Esophagus muscularis mucosa (tissue), 4 donors: ENCODE measurements around the gene MST1R. TPM values are rescaled to one million over a fixed set of nuclear protein-coding genes. Genes with fewer than 3 reads are reported as not detected.
"Not testable (repeated sequence)": the region's sequence is repeated elsewhere in the genome, so short reads cannot be mapped to it uniquely, and the experiment has no call there.

Experiments used
- DNase-seq: peaks from one replicate; pipeline ENCODE4 v3.0.0-alpha.2; 2017; ENCODE audit errors: extremely low spot score
- H3K27ac ChIP-seq, 4 donors: fragments of 200-600 bp; sonication (generic); replicated peaks in 1 of 4; 1 replicate in 3 of 4; 2 replicates in 1 of 4; pipeline ENCODE4 v1.5.1; 2016 to 2019; ENCODE audit warnings: mild to moderate bottlenecking in 1 of 4
- H3K27me3 ChIP-seq, 4 donors: fragments of 200-600 bp; sonication (generic); one replicate each; pipeline versions ENCODE4 v1.5.1 to v1.6.0; 2016 to 2019
- H3K36me3 ChIP-seq, 4 donors: fragments of 200-600 bp; sonication (generic); one replicate each; pipeline ENCODE4 v1.5.1; 2016 to 2019
- H3K4me1 ChIP-seq, 4 donors: fragments of 200-600 bp; sonication (generic); one replicate each; pipeline ENCODE4 v1.5.1; 2016 to 2019
- H3K4me3 ChIP-seq, 4 donors: fragments of 200-600 bp; sonication (generic); 1 replicate in 2 of 4; 2 replicates in 2 of 4; pipeline ENCODE4 v1.5.1; 2016 to 2019; ENCODE audit warnings: mild to moderate bottlenecking in 4 of 4, moderate library complexity in 1 of 4
- H3K9me3 ChIP-seq, 4 donors: fragments of 200-600 bp; sonication (generic); 1 replicate in 3 of 4; 2 replicates in 1 of 4; pipeline ENCODE4 v1.5.1; 2016 to 2019
- CTCF ChIP-seq, 3 experiments: fragments of 200-600 bp in 2 of 3; fragments of 450-650 bp in 1 of 3; sonication (generic) in 2 of 3; IDR thresholded peaks; one replicate each; pipeline ENCODE4 v1.5.1; 2017 to 2019; ENCODE audit warnings: antibody characterized with exemption in 3 of 3, mild to moderate bottlenecking in 2 of 3, moderate library complexity in 1 of 3
- EP300 ChIP-seq: sonication (generic); formaldehyde crosslinking; IDR thresholded peaks from one replicate; pipeline ENCODE4 v1.6.1; 2017; ENCODE audit warnings: antibody characterized with exemption
- POLR2A ChIP-seq: fragments of 450-650 bp; IDR thresholded peaks from one replicate; pipeline ENCODE4 v1.6.1; 2017; ENCODE audit warnings: antibody characterized with exemption, moderate library complexity, mild to moderate bottlenecking, low read depth
- POLR2AphosphoS5 ChIP-seq, 2 donors: sonication (generic); formaldehyde crosslinking; IDR thresholded peaks; one replicate each; pipeline ENCODE4 v1.6.1; 2017; ENCODE audit warnings: antibody characterized with exemption in 2 of 2
- WGBS: methylation state at CpG from one replicate; pipeline ENCODE4 v1.1.5; 2018; 5-methylcytosine and 5-hydroxymethylcytosine counted together
- intact Hi-C: fragments of 100-400 bp; cut with DNase I; formaldehyde crosslinking; loops from one replicate; pipeline ENCODE4 v1.15.1; 2023
- total RNA-seq, 4 donors: library from RNA; depleted of rRNA; stranded (reverse); fragments of >200 nt; gene quantifications; one replicate each; pipeline versions ENCODE4 v1.1.0 to v1.2.1, GENCODE V29; 2016

MST1R gene
- total RNA-seq, 4 donors from 2014 or later: 1.7 to 6.6 (median 3.6) TPM

GRCh38 chr3:49939858-49940666 is 36.4 kb upstream of the MST1R start, which contains the start of gene RBM6:
RBM6 (plus strand) TSS chr3:49940150; CDS start chr3:49962642, 22,492 bp downstream.
- Histone ChIP-seq H3K27ac (peak within 1 kb of the TSS; percentile 95 to 98 (median 96)), H3K36me3 (peaks cover 0 to 3% (median 0%) of the 10 kb centered on the region in 4 donors), H3K4me1 (peaks cover 23 to 34% (median 27%) of the 10 kb centered on the region in 4 donors), H3K4me3 (peak within 1 kb of the TSS; percentile 75 to 91 (median 88)), H3K27me3 (no peaks in the 10 kb centered on the region), H3K9me3 (no peaks in the 10 kb centered on the region)
- TF ChIP-seq POLR2AphosphoS5 (IDR thresholded peaks at IDR 0.05) (peak; percentile 96), EP300 (no peak), CTCF (IDR thresholded peaks at IDR 0.05) (peak in 1 of 3 experiments; percentile 17), POLR2A (peak; percentile 89)
- DNase-seq: peak; percentile 99
- intact Hi-C loops: loop anchor here (2.0 kb wide), 1 partner anchor 149 kb away; the partner anchor contains the start of gene RBM5
- 0% methylated on average over 14 of the region's 74 CpGs for WGBS

GRCh38 chr3:49937090-49937489 is 33.4 kb upstream of the MST1R start:
- Histone ChIP-seq H3K27me3 (no peaks in the 10 kb centered on the region), H3K4me1 (peaks cover 18 to 22% (median 20%) of the 10 kb centered on the region in 4 donors), H3K9me3 (no peaks in the 10 kb centered on the region), H3K4me3 (no peak overlapping the region), H3K27ac (no peak overlapping the region), H3K36me3 (no peaks in the 10 kb centered on the region)
- no peak for DNase-seq
- TF ChIP-seq CTCF (IDR thresholded peaks at IDR 0.05) (no peak), POLR2A (no peak), POLR2AphosphoS5 (IDR thresholded peaks at IDR 0.05) (no peak), EP300 (no peak)
- intact Hi-C loops: no loop called here
- WGBS: 61% methylated on average over 3 of the region's 3 CpGs

DNA sequence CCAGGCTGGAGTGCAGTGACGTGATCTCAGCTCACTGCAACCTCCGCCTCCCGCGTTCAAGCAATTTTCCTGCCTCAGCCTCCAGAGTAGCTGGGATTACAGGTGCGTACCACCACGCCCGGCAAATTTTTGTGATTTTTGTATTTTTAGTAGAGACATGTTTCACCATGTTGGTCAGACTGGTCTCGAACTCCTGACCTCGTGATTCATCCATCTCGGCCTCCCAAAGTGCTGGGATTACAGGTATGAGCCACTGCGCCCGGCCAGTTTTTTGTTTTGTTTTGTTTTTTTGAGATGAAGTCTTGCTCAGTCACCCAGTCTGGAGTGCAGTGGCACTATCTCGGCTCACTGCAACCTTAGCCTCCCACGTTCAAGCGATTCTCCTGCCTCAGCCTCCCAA is 28.6 kb upstream of the MST1R start:
- peaks cover 17 to 32% (median 27%) of the 10 kb centered on the region in 4 donors for H3K4me1 ChIP-seq
- H3K9me3 ChIP-seq, H3K4me3 ChIP-seq, DNase-seq, H3K27me3 ChIP-seq, intact Hi-C loops, H3K36me3 ChIP-seq, H3K27ac ChIP-seq: not testable (repeated sequence)
- WGBS: 92% methylated on average over 15 of the region's 15 CpGs

GRCh38 chr3:49930922-49931321 is 27.2 kb upstream of the MST1R start:
- H3K27ac ChIP-seq: peak overlapping the region; percentile 85 to 90 (median 87)
- no peak for DNase-seq
- no peak for TF ChIP-seq EP300
- no peak for TF ChIP-seq POLR2AphosphoS5 (IDR thresholded peaks at IDR 0.05)
- no peak for TF ChIP-seq CTCF (IDR thresholded peaks at IDR 0.05)
- no peak for TF ChIP-seq POLR2A
- no peaks in the 10 kb centered on the region for H3K27me3 ChIP-seq
- H3K4me1 ChIP-seq: peaks cover 17 to 32% (median 27%) of the 10 kb centered on the region in 4 donors
- H3K36me3 ChIP-seq: peaks cover 0 to 2% (median 0%) of the 10 kb centered on the region in 4 donors
- intact Hi-C loops: no loop called here
- no peak overlapping the region for H3K4me3 ChIP-seq
- no peaks in the 10 kb centered on the region for H3K9me3 ChIP-seq
- 94% methylated on average over 1 of the region's 1 CpG for WGBS

DNA sequence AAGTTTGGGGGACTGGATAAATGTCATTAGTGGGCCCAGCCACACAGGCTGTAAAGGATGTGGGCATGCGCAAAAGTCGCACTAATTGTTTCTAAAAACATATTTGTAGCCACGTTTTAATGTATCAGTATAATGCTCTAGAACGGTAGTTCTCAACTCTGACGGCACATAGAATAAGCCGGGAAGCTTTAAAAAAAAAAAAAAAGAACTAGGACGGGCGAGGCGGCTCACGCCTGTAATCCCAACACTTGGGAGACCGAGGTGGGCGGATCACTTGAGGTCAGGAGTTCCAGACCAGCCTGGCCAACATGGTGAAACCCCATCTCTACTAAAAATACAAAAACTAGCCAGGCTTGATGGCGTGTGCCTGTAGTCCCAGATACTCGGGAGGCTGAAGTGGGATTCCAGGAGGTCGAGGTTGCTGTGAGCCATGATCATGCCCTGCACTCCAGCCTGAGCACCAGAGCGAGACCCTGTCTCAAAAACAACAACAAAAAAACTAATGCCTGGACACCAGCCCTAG is 26.6 kb upstream of the MST1R start:
- Histone ChIP-seq H3K9me3 (no peaks in the 10 kb centered on the region), H3K27ac (peak overlapping the region; percentile 85 to 90 (median 87)), H3K4me1 (peaks cover 17 to 32% (median 27%) of the 10 kb centered on the region in 4 donors), H3K36me3 (peaks cover 0 to 2% (median 0%) of the 10 kb centered on the region in 4 donors), H3K4me3 (peak overlapping the region; percentile 73 to 90 (median 76)), H3K27me3 (no peaks in the 10 kb centered on the region)
- intact Hi-C loops: no loop called here
- DNase-seq: no peak
- TF ChIP-seq EP300 (no peak), CTCF (IDR thresholded peaks at IDR 0.05) (no peak), POLR2A (no peak), POLR2AphosphoS5 (IDR thresholded peaks at IDR 0.05) (no peak)
- 36% methylated on average over 16 of the region's 16 CpGs for WGBS
